Erythroblast (primary cell): Measurements from ENCODE around the gene UQCRQ.

Source experiments
- GATA1 ChIP-seq: IDR thresholded peaks from 2 replicates; pipeline ENCODE4 v1.6.1; 2011; ENCODE audit warnings: low read depth, mild to moderate bottlenecking, control low read depth, low read length, moderate library complexity
- POLR2A ChIP-seq: IDR thresholded peaks from 2 replicates; pipeline ENCODE4 v1.6.1; 2011; ENCODE audit warnings: mild to moderate bottlenecking, low read length

- no peak for TF ChIP-seq POLR2A
- no peak for TF ChIP-seq GATA1
These were observed 16.4 kb upstream of the UQCRQ start for GRCh38 chr5:132850066-132850465.
